Measurements from ENCODE around the gene BTBD18.
"Not testable (repeated sequence)": the region's sequence is repeated elsewhere in the genome, so short reads cannot be mapped to it uniquely, and the experiment has no call there.

Gene BTBD18

DNA sequence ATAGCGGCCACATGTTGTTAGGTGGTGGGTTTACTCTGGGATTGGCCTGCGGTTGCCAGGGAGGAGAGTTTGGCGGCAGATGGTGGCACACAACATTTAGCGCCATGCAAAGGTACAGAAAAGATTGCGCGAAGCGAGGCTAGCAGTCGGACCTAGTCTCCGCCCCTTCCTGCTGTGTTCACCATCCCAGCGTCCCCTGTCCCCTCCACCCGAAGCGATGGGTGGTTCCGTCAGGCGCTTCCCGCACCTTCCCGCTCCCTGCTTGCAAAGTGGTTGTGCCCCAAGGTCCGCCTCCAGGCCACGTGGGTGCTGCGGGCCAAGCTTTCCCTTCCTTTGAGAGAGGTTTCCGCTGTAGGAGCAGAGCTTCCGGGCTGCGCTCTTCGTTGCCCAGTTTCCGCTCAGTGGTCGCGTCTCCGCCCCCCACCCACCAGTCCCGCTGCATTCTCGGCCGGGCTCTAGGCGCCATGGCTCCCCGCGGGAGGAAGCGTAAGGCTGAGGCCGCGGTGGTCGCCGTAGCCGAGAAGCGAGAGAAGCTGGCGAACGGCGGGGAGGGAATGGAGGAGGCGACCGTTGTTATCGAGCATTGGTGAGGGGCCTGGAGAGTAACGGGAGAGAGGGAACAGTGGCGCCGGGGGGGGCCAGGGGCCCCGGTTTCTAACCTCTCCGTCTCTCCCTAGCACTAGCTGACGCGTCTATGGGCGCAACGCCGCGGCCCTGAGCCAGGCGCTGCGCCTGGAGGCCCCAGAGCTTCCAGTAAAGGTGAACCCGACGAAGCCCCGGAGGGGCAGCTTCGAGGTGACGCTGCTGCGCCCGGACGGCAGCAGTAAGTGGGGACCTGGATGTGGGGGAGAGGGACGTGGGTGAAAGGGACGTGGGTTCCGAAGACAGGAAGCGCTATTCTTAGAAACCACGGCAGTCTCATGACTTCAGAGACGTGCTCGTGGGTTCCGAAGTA, 10.2 kb downstream of the BTBD18 start, which contains the start of gene SELENOH:
Gene SELENOH, plus strand, starts transcription at position 360 of the 955 bp plus-strand sequence. Its CDS starts 105 bp downstream, at position 465.
- peak within 1 kb of the TSS; percentile 93 for H3K4me3 ChIP-seq (ENCODE audit: control insufficient read depth, low read depth, low read length)
- peak; percentile 97 for DNase-seq (ENCODE audit: low read depth)
- no peak for TF ChIP-seq CTCF (conservative IDR thresholded peaks at IDR 0.05; ENCODE audit: control insufficient read depth, insufficient read depth, low read depth, low read length)

DNA sequence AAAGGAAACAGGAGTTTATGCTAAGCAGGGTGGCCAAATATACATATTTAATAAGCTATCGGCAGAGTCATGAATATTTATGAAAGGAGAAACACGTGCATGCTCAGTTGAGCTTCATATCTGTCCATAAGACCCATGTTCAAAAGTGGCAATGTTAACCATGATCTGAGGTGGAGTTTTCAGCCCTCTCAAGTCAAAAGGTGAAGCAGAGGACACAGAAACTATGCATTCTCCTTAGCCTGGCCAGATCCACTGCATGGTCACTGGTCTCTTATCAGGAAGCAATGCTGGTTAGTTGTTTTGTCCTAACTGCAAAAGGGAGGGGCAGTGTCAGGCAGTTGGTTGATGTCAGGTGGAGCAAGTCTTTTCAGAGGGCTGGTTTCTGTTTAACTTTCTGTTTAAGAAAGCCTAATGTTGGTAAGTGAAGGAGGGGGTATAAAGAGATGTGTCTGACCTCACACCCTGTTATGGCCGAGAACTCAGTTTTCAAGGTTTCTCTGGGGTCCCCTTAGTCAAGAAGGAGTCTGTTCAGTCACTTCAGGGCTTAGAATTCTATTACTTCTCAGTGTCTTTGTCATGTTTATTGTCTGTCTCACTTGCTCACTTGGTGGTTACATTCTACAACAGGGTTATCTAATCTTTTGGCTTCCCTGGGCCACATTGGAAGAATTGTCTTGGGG, 15.9 kb downstream of the BTBD18 start:
- DNase-seq (ENCODE audit: low read depth) = no peak
- no peak for TF ChIP-seq CTCF (conservative IDR thresholded peaks at IDR 0.05; ENCODE audit: control insufficient read depth, insufficient read depth, low read depth, low read length)
- H3K4me3 ChIP-seq (ENCODE audit: control insufficient read depth, low read depth, low read length) = no peak overlapping the region

DNA sequence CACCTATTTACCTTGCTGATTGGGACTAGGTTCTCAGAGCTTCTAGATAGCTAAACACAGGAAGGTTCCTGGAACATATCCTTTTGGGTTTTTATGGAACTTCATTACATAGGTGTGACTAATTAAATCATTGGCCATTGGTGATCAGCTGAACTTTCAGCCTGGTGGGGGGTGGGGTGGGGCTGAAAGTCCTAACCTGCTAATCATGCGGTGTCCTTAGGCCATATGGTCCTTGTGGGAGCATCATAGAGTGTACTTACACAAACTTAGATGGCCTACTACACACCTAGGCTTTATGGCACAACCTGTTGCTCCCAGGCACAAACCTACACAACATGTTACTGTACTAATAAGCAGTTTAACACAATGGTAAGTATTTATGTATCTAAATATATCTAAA, 19.0 kb downstream of the BTBD18 start:
- DNase-seq (ENCODE audit: low read depth) = no peak
- no peak overlapping the region for H3K4me3 ChIP-seq (ENCODE audit: control insufficient read depth, low read depth, low read length)
- no peak for TF ChIP-seq CTCF (conservative IDR thresholded peaks at IDR 0.05; ENCODE audit: control insufficient read depth, insufficient read depth, low read depth, low read length)

DNA sequence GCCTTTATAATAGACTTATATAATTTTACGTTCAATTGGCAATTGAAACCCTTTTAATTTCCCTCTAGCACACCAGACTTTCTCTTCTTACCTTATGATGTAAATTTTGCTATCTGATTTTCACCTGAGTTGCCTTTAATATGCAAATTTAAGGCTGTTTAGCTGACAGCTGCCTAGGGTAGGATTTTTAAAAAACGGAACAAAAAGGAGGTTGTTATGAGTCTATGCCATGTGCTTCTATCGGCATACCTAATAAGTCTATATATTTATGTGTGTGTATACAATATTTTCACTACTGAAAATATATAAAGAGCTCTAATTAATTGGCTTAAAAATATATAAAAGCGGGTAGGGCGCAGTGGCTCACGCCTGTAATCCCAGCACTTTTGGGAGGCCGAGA, 22.1 kb downstream of the BTBD18 start:
- no peak for TF ChIP-seq CTCF (conservative IDR thresholded peaks at IDR 0.05; ENCODE audit: control insufficient read depth, insufficient read depth, low read depth, low read length)
- DNase-seq (ENCODE audit: low read depth) = no peak
- H3K4me3 ChIP-seq (ENCODE audit: control insufficient read depth, low read depth, low read length) = no peak overlapping the region

DNA sequence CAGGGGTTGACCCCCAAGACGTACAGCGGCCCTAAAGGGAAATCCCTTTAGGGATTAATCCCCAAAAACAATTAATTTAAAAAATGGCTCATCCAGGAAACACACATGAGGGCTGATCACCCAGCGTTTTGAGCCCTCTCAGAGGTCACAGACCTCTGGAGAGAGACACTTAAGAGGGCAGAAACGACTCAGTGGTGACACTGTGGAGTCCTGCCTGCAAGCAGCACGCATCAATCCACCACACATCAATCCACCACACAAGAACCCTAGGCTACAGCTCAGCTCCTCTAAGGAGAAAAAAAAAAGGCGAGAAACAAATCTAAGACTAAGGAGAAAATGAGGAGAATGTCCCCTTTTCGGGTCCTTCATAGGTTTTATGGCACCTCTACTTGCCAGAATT, 22.8 kb downstream of the BTBD18 start:
- H3K4me3 ChIP-seq (ENCODE audit: control insufficient read depth, low read depth, low read length) = no peak overlapping the region
- TF ChIP-seq CTCF (conservative IDR thresholded peaks at IDR 0.05; ENCODE audit: control insufficient read depth, insufficient read depth, low read depth, low read length) = no peak
- no peak for DNase-seq (ENCODE audit: low read depth)

- no peak overlapping the region for H3K4me3 ChIP-seq (ENCODE audit: control insufficient read depth, low read depth, low read length)
- DNase-seq (ENCODE audit: low read depth) = no peak
- no peak for TF ChIP-seq CTCF (conservative IDR thresholded peaks at IDR 0.05; ENCODE audit: control insufficient read depth, insufficient read depth, low read depth, low read length)
Observed at GRCh38 chr11:57727185-57727584, 24.4 kb downstream of the BTBD18 start.

DNA sequence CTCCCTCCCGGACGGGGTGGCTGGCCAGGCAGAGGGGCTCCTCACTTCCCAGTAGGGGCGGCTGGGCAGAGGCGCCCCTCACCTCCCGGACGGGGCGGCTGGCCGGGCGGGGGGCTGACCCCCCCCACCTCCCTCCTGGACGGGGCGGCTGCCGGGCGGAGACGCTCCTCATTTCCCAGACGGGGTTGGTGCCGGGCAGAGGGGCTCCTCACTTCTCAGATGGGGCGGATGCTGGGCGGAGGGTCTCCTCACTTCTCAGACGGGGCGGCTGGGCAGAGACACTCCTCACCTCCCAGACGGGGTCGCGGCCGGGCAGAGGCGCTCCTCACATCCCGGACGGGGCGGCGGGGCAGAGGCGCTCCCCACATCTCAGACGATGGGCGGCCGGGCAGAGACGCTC, 34.9 kb downstream of the BTBD18 start:
- H3K4me3 ChIP-seq (ENCODE audit: control insufficient read depth, low read depth, low read length) = not testable (repeated sequence)

More for the DNA sequence above, 34.9 kb downstream of the BTBD18 start:
- not testable (repeated sequence) for DNase-seq (ENCODE audit: low read depth)

Data from fibroblast of mammary gland (primary cell).